HUES6 (cell line): ENCODE results near the gene PDIA6.

Experiments used
- H3K27ac ChIP-seq: 2 replicates; pipeline ENCODE4 v1.7.0; 2013; ENCODE audit warnings: low read depth, mild to moderate bottlenecking, low read length, inconsistent platforms
- H3K27me3 ChIP-seq: 2 replicates; pipeline ENCODE4 v1.6.1; 2013; ENCODE audit warnings: low read length; ENCODE audit not compliant: control insufficient read depth, insufficient read depth
- H3K36me3 ChIP-seq: 2 replicates; pipeline ENCODE4 v1.6.1; 2013; ENCODE audit warnings: low read length; ENCODE audit not compliant: control insufficient read depth, insufficient read depth
- H3K4me1 ChIP-seq: 2 replicates; pipeline ENCODE4 v1.6.1; 2013; ENCODE audit warnings: low read length; ENCODE audit not compliant: control insufficient read depth, insufficient read depth
- H3K4me3 ChIP-seq: 2 replicates; pipeline ENCODE4 v1.5.1; 2013; ENCODE audit warnings: low read depth, low read length
- H3K9ac ChIP-seq: one replicate; pipeline ENCODE4 v1.6.1; 2013; ENCODE audit warnings: mild to moderate bottlenecking, low read length
- H3K9me3 ChIP-seq: 2 replicates; pipeline ENCODE4 v1.6.1; 2013; ENCODE audit warnings: low read depth, low read length; ENCODE audit not compliant: control insufficient read depth, insufficient read depth

The PDIA6 gene

DNA sequence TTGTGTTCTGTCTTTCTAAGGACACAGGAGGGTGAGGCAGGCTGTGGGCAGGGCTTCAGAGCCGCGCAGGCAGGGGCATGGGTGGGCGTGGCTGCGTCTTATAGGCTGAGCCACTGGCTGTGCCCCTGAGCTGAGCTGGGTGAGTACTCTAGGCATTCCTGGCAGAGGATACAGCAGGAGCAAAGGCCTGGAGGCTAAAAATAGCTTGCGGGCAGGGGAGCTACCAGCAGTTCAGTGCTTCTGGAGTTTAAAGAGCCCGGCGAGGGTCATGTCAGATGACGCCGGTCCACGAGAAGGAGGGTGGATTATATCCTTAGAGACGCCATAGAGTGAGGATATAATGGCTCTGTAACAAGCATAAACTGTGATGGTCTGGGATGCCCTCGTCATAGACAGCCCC, 31.5 kb upstream of the PDIA6 start:
- Histone ChIP-seq H3K9ac (no peak overlapping the region), H3K4me1 (peaks cover 10% of the 10 kb centered on the region; the same call in 1 of the 2 replicates), H3K9me3 (peaks cover 16% of the 10 kb centered on the region), H3K4me3 (no peak overlapping the region), H3K27ac (no peak overlapping the region), H3K36me3 (no peaks in the 10 kb centered on the region), H3K27me3 (no peaks in the 10 kb centered on the region)

DNA sequence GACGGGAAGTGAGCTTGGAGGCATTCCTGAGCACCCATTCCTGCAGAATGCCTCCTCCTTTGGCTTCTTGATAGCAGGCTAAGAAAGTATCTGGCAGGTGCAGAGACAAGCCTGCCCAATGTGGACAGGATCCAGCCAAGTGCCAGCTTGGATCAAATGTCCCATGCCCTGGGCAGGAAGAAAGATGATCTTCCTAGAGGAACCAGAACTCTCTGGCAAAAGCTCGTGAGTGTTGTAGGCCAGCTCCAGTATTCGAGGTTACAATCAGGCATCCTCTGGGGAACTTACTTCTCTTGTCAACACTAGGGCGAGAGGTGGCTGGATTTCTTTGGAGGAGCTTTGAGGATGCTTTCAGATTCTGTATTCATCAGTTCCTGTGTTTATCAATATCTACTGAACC, 29.9 kb upstream of the PDIA6 start:
- Histone ChIP-seq H3K9me3 (peaks cover 16% of the 10 kb centered on the region), H3K9ac (no peak overlapping the region), H3K4me3 (no peak overlapping the region), H3K36me3 (no peaks in the 10 kb centered on the region), H3K27ac (no peak overlapping the region), H3K27me3 (no peaks in the 10 kb centered on the region), H3K4me1 (peaks cover 10% of the 10 kb centered on the region; the same call in 1 of the 2 replicates)

DNA sequence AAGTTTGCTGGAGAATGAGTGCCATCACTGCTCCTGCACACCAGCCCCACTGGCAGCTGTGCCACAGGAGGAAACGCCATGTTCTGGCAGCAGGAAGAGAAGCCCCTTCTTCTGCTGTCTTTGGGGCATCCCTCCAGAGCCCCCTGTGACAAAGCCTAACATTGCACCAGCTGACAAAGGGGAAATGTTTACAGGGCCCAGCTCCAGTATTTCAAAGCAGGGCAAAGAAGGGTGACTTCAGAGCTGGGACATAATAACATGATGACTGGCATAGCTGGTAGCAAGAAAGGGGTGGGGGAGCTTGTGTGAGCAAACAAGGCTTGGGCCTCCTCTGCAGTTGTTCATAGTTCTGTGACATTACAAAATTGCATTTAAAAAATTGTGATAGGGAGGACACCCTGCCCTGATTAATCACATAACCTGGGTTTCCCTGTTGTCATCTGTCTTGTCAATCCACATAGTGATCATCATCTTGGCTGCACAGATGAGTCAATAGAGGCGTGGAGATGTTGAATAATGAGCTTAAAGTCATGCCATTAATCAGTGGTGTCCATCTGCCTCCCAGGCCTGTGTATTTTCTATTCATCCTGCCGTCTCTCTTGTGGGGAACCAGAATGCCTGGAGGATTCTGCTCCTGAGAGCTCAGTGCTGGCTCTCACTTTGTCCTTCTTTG, 29.1 kb upstream of the PDIA6 start:
- Histone ChIP-seq H3K9ac (no peak overlapping the region), H3K4me1 (peaks cover 10% of the 10 kb centered on the region; the same call in 1 of the 2 replicates), H3K36me3 (no peaks in the 10 kb centered on the region), H3K4me3 (no peak overlapping the region), H3K27ac (no peak overlapping the region), H3K9me3 (peaks cover 16% of the 10 kb centered on the region), H3K27me3 (no peaks in the 10 kb centered on the region)

DNA sequence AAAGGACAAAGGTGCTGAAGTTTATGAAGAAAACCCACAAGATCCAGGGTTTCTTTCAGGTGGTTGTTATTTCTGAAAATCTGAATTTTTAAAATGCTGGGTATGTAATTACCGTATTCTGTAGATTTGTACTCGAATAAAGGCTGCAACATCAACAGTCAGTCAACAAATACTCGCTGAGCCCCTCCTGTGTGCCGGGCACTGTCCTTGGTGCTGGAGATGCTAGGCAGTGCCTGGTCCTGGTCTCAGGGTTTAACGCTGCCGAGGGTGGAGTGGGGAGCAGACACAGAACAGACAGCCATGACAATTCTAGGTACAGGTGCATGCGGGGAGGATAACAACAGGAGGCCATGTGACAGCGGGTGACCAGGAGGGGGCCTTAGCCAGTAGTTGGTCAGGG, 27.2 kb upstream of the PDIA6 start:
- peaks cover 10% of the 10 kb centered on the region; the same call in 1 of the 2 replicates for H3K4me1 ChIP-seq
- no peaks in the 10 kb centered on the region for H3K36me3 ChIP-seq
- no peak overlapping the region for H3K27ac ChIP-seq
- no peaks in the 10 kb centered on the region for H3K27me3 ChIP-seq
- H3K4me3 ChIP-seq: no peak overlapping the region
- peaks cover 16% of the 10 kb centered on the region for H3K9me3 ChIP-seq
- no peak overlapping the region for H3K9ac ChIP-seq

DNA sequence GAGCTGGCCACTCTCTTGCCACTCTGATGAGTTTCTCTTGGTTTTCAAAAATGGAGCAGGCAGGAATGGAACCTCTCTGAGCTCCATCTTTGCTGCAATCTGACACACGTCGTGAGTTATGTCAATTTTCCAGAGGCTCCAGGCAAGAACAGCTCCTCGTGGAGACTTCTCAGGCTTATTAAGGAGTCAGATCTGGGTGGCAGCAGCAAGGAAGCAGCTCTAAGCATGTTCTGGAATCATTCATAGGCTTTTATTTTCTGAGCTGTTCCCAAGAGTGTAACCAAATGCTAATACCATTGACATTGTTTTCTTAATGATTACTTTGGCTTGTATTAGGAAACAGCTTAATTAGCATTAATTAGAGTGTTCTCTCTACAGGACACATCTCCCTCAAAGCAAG, 26.1 kb upstream of the PDIA6 start:
- Histone ChIP-seq H3K4me3 (no peak overlapping the region), H3K4me1 (peaks cover 3% of the 10 kb centered on the region; the same call in 1 of the 2 replicates), H3K36me3 (no peaks in the 10 kb centered on the region), H3K27me3 (peaks cover 5% of the 10 kb centered on the region; the same call in 1 of the 2 replicates), H3K27ac (no peak overlapping the region), H3K9me3 (peaks cover 16% of the 10 kb centered on the region), H3K9ac (no peak overlapping the region)

DNA sequence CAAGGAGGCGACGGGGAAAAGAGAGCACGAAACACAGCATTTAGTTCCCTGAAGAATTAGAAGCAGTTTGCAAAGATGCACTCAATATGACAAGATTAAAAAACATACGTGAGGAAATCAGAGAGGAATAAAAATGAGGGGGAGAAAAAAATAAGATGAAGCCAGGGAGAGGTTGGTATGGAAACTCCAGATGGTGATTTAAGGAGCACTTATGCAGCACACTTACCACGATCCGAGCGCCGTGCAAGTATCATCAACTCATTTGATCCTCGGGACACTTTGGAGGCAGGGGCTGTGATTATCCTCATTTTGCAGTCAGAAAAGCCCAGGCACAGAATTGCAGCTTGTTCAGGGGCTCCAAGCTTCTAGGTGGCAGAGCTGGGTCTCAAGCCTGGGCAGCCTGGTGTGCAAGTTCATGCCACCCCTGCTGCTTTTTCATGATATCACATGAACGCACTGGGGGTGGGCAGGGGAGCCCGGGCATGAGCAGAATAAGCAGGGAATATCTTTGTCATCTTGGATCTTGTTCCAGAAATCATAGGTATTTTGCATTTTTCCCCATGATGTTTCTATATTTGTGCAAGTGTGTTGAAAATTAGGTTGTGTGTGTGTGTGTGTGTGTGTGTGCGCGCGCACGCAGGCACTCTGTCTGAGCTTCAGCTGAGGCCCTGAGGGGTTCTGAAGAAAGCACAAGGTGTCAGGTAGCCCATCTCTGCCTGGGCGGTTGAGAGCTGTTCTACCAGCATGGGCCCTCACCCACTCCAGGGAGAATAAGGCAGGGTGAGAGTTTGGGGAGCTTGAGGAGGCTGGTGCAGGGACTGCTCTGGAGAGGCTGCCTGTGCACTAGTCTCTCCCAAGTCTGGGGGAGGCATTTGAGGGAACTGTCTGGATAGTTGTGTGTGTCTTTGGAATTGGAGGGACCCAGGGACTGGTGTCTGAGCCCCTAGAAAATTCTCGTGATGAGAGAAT, 25.0 kb upstream of the PDIA6 start:
- Histone ChIP-seq H3K27me3 (peaks cover 17% of the 10 kb centered on the region), H3K4me1 (no peaks in the 10 kb centered on the region), H3K27ac (no peak overlapping the region)

DNA sequence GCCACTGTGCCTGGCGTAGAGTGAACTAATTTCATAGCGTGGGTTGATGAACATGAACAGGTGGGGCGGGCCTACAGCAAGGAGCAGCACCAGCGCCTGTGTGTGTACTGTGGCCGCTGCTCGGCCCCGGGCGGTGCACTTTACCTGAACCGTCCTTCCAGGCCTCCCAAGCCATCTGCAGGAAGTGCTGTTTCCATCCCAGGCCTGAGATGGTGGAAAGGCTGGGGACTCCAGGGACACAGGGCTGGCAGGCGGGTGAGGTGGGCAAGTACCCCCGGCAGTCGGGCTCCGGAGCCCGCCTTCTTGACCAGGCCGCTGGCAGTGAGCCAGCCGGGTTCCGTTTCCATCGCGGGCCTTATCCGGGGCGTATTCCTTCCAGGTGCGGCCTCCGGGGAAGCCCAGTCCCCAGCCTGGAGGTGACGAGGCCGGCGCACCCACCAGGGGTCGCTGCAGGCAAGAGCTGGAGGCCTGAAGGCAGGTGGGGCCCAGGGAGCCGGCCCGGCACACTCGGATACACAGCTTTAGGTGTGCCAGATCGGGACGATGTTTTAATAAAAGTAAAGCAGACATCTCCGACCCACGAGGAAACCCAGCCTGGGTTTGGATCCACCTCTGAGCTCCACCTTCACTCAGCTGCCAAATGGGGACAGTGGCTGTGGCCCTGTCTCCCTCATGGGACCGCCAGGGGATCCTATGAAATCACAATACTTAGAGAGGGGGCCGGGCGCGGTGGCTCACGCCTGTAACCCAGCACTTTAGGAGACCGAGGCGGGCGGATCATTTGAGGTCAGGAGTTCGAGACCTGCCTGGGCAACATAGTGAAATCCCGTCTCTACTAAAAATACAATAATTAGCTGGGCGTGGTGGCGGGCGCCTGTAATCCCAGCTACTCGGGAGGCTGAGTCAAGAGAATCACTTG, 22.7 kb upstream of the PDIA6 start:
- Histone ChIP-seq H3K9ac (no peak overlapping the region), H3K27ac (no peak overlapping the region), H3K4me1 (peaks cover 14% of the 10 kb centered on the region), H3K9me3 (no peaks in the 10 kb centered on the region), H3K4me3 (peak overlapping the region; percentile 30; the same call in 1 of the 2 replicates), H3K36me3 (no peaks in the 10 kb centered on the region), H3K27me3 (peaks cover 24% of the 10 kb centered on the region)

More for the DNA sequence above, 25.0 kb upstream of the PDIA6 start:
- Histone ChIP-seq H3K9ac (no peak overlapping the region), H3K4me3 (no peak overlapping the region), H3K36me3 (no peaks in the 10 kb centered on the region), H3K9me3 (peaks cover 16% of the 10 kb centered on the region)

DNA sequence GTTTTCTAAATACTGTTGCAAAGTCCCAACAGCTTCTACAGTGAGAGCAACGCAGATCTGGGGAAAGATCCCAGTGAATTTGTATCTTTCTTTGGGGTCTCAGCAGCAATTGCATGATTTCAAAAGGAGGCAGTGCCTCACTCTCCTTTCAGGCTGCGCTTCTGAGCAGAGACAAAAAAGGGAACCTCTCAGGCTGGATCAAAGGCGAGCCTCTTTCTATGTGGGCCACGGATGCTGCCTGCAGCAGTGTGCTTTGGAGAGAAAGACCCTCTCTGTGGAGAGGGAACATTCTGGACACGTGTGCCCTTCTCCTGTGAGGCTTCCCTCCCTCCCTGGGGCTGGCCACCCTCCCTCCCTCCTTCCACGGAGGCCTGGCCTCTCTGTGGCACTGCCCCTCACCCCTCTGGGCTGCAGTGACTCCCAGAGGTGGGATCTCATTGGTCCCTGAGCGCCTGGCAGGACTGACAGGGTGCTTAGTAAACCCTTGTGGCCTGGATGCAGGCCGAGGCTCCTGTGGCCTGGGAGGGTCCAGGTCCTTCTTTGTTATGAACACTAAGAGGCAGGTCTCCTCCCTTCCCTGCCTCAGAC, 21.6 kb upstream of the PDIA6 start:
- Histone ChIP-seq H3K36me3 (no peaks in the 10 kb centered on the region), H3K27me3 (peaks cover 24% of the 10 kb centered on the region), H3K9me3 (no peaks in the 10 kb centered on the region), H3K4me3 (no peak overlapping the region), H3K27ac (no peak overlapping the region), H3K9ac (no peak overlapping the region), H3K4me1 (peaks cover 14% of the 10 kb centered on the region)

DNA sequence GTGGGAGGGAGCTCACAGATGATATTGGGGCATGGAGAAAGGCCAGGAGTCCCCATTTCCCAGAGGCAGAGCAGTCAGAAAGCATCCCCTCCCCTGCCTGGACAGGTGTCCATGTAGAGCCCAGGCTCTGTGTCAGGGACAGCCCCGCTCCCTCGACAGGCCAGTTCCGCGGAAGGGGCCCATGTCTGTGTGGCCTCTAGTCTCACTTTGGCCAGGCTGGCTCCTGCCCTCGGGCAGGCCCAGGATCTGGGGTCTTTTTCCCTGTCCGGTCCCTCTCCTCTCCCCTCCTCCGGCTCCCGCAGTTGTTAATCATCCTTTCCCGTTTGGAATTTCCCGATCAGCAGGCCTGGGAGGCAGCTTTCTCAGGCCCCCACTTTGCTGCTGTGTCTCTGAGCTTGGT, 20.4 kb upstream of the PDIA6 start:
- Histone ChIP-seq H3K27ac (no peak overlapping the region), H3K4me1 (peaks cover 14% of the 10 kb centered on the region), H3K27me3 (peaks cover 24% of the 10 kb centered on the region), H3K36me3 (no peaks in the 10 kb centered on the region), H3K9ac (no peak overlapping the region), H3K9me3 (no peaks in the 10 kb centered on the region), H3K4me3 (no peak overlapping the region)

DNA sequence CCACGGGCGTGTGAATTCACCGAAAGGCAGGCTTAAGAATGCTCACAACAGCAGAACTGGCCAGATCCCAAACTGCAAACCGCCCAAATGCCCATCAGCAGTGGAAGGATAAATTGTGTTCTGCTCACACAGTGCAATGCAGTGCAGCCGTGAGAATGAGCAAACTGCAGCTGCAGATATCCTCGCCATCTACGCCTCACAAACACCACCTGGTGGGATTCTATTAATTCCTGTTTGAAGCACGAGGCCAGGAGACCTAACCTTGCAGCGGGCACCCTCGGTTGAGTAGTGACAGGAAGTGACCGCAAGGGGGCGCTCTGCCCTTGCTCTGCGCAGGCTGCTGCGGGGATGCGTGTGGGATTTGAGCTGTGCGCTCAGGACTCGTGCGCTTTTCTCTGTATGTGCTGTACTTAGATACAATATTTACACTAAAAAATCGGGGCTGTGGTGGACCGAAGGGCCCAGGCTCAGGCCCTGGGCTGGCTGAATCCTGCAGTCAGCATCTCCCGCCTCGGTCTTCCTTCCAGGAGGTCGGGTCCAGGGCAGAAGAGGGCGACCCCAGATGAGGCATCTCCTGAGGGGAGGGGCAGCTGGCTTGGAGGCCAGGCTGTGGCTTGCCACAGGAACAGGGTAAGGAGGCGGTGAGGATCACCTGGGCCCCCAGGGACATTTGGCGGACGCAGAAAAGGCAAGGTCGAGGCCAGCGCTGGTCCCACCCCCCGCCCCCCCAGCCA, 19.8 kb upstream of the PDIA6 start:
- H3K4me1 ChIP-seq: peaks cover 14% of the 10 kb centered on the region
- no peak overlapping the region for H3K9ac ChIP-seq
- H3K4me3 ChIP-seq: peak overlapping the region; percentile 52
- H3K27ac ChIP-seq: no peak overlapping the region
- no peaks in the 10 kb centered on the region for H3K9me3 ChIP-seq
- no peaks in the 10 kb centered on the region for H3K36me3 ChIP-seq
- peaks cover 24% of the 10 kb centered on the region for H3K27me3 ChIP-seq
